GM19438 (cell line): ENCODE measurements around the gene DOCK4.

Source experiments
- ATAC-seq: cut with Tn5 transposase; IDR thresholded peaks from one replicate; pipeline ENCODE4 v1.9.1; 2021; ENCODE audit warnings: low read depth; ENCODE audit not compliant: unreplicated experiment

Gene DOCK4

GRCh38 chr7:112065758-112066157 lies 140.4 kb downstream of the DOCK4 start:
- ATAC-seq, result no peak

- ATAC-seq, result no peak
Observed at GRCh38 chr7:112064627-112065385, 141.4 kb downstream of the DOCK4 start.

GRCh38 chr7:112063974-112064373 lies 142.2 kb downstream of the DOCK4 start:
- ATAC-seq, result no peak

GRCh38 chr7:112061051-112061450 lies 145.1 kb downstream of the DOCK4 start:
- no peak for ATAC-seq

GRCh38 chr7:112060625-112061024 lies 145.6 kb downstream of the DOCK4 start:
- ATAC-seq, result no peak

- ATAC-seq, result no peak
Observed at GRCh38 chr7:112059675-112060074, 146.5 kb downstream of the DOCK4 start.

GRCh38 chr7:112058686-112059085 lies 147.5 kb downstream of the DOCK4 start:
- no peak for ATAC-seq

GRCh38 chr7:112056409-112056808 lies 149.8 kb downstream of the DOCK4 start:
- no peak for ATAC-seq

- no peak for ATAC-seq
Observed at GRCh38 chr7:112053737-112054069, 152.5 kb downstream of the DOCK4 start.

GRCh38 chr7:112052993-112053736 lies 153.0 kb downstream of the DOCK4 start:
- no peak for ATAC-seq

GRCh38 chr7:112052498-112052897 lies 153.7 kb downstream of the DOCK4 start:
- no peak for ATAC-seq

- no peak for ATAC-seq
Observed at GRCh38 chr7:112050250-112050881, 155.8 kb downstream of the DOCK4 start.

GRCh38 chr7:112049555-112050249 lies 156.5 kb downstream of the DOCK4 start:
- ATAC-seq, result no peak

GRCh38 chr7:112047421-112047820 lies 158.8 kb downstream of the DOCK4 start:
- ATAC-seq, result no peak

GRCh38 chr7:112045222-112045621 lies 161.0 kb downstream of the DOCK4 start:
- no peak for ATAC-seq

GRCh38 chr7:112042631-112043030 lies 163.6 kb downstream of the DOCK4 start:
- no peak for ATAC-seq

- no peak for ATAC-seq
Observed at GRCh38 chr7:112038353-112038752, 167.8 kb downstream of the DOCK4 start.

- no peak for ATAC-seq
Observed at GRCh38 chr7:112036071-112036470, 170.1 kb downstream of the DOCK4 start.

- no peak for ATAC-seq
Observed at GRCh38 chr7:112031689-112032088, 174.5 kb downstream of the DOCK4 start.

- ATAC-seq, result no peak
Observed at GRCh38 chr7:112025556-112025955, 180.6 kb downstream of the DOCK4 start.

GRCh38 chr7:112023786-112024185 lies 182.4 kb downstream of the DOCK4 start:
- no peak for ATAC-seq
